ENCODE measurements around the gene AAGAB.

GRCh38 chr15:67201136-67201535 lies 53.3 kb downstream of the AAGAB start:
- TF ChIP-seq CTCF (IDR thresholded peaks at IDR 0.05; ENCODE audit: low read depth, low read length) (no peak), EZH2phosphoT487 (IDR thresholded peaks at IDR 0.05; ENCODE audit: low read depth) (no peak)
